GOT3 (cell line): ENCODE results near the gene FNDC3B.

ENCODE experiments used
- DNase-seq: peaks from one replicate; lab custom pipeline; 2025; ENCODE audit warnings: mixed read lengths; lab: John Stamatoyannopoulos, UW

FNDC3B gene

GRCh38 chr3:172286548-172287148 is 247.3 kb downstream of the FNDC3B start:
- DNase-seq: no peak

GRCh38 chr3:172287937-172288477 is 248.6 kb downstream of the FNDC3B start:
- no peak for DNase-seq

GRCh38 chr3:172288651-172289050 is 249.3 kb downstream of the FNDC3B start:
- DNase-seq: no peak

GRCh38 chr3:172289583-172289982 is 250.2 kb downstream of the FNDC3B start:
- DNase-seq: no peak

- DNase-seq: no peak
Measured at GRCh38 chr3:172290457-172290856, 251.1 kb downstream of the FNDC3B start.

GRCh38 chr3:172291650-172292049 is 252.3 kb downstream of the FNDC3B start:
- DNase-seq: no peak

- no peak for DNase-seq
Measured at GRCh38 chr3:172292422-172292821, 253.0 kb downstream of the FNDC3B start.

- no peak for DNase-seq
Measured at GRCh38 chr3:172293093-172293492, 253.7 kb downstream of the FNDC3B start.

GRCh38 chr3:172294223-172294806 is 254.9 kb downstream of the FNDC3B start:
- DNase-seq: no peak

- DNase-seq: no peak
Measured at GRCh38 chr3:172296248-172296974, 257.0 kb downstream of the FNDC3B start.

- no peak for DNase-seq
Measured at GRCh38 chr3:172296975-172297332, 257.6 kb downstream of the FNDC3B start.

- no peak for DNase-seq
Measured at GRCh38 chr3:172298247-172298646, 258.9 kb downstream of the FNDC3B start.

- DNase-seq: no peak
Measured at GRCh38 chr3:172300187-172300586, 260.8 kb downstream of the FNDC3B start.

- DNase-seq: no peak
Measured at GRCh38 chr3:172300862-172301261, 261.5 kb downstream of the FNDC3B start.

GRCh38 chr3:172302203-172302602 is 262.8 kb downstream of the FNDC3B start:
- DNase-seq: no peak

- DNase-seq: no peak
Measured at GRCh38 chr3:172303181-172303580, 263.8 kb downstream of the FNDC3B start.

- no peak for DNase-seq
Measured at GRCh38 chr3:172303941-172304558, 264.7 kb downstream of the FNDC3B start.

- no peak for DNase-seq
Measured at GRCh38 chr3:172305552-172305951, 266.2 kb downstream of the FNDC3B start.

GRCh38 chr3:172305974-172306373 is 266.6 kb downstream of the FNDC3B start:
- no peak for DNase-seq

- DNase-seq: no peak
Measured at GRCh38 chr3:172307141-172307560, 267.8 kb downstream of the FNDC3B start.

- DNase-seq: no peak
Measured at GRCh38 chr3:172309059-172309458, 269.7 kb downstream of the FNDC3B start.

GRCh38 chr3:172309741-172310427 is 270.5 kb downstream of the FNDC3B start:
- no peak for DNase-seq
